OCI-LY1 (cell line): Measurements from ENCODE around the gene GOT1.
A peak's percentile ranks its signal among the peaks of the same experiment; 100 is the strongest.

ENCODE experiments used
- H2AFZ ChIP-seq: fragments of 200-600 bp; sonication (generic), shearing (Covaris generic); 2 replicates; pipeline ENCODE4 v1.6.0; 2014; ENCODE audit warnings: antibody characterized with exemption, mild to moderate bottlenecking, low read length
- H3F3A ChIP-seq: fragments of 200-600 bp; sonication (generic), shearing (Covaris generic); 2 replicates; pipeline ENCODE4 v1.6.0; 2014; ENCODE audit warnings: mild to moderate bottlenecking, antibody characterized with exemption, low read length, moderate library complexity; ENCODE audit not compliant: insufficient read depth
- H3K27ac ChIP-seq: fragments of 200-600 bp; sonication (generic); 2 replicates; pipeline ENCODE4 v1.5.1; 2014; ENCODE audit warnings: low read length, mixed run types, mild to moderate bottlenecking, low read depth; ENCODE audit not compliant: poor library complexity, severe bottlenecking
- H3K27me3 ChIP-seq: fragments of 200-600 bp; sonication (generic); 2 replicates; pipeline ENCODE4 v1.6.0; 2014; ENCODE audit warnings: antibody characterized with exemption, mild to moderate bottlenecking, low read length, moderate library complexity; ENCODE audit not compliant: insufficient read depth
- H3K36me3 ChIP-seq: fragments of 200-600 bp; sonication (generic); 2 replicates; pipeline ENCODE4 v1.6.1; 2014; ENCODE audit warnings: mild to moderate bottlenecking, antibody characterized with exemption, low read length, moderate library complexity, mixed read lengths; ENCODE audit not compliant: insufficient read depth
- H3K4me1 ChIP-seq: fragments of 200-600 bp; sonication (generic); 2 replicates; pipeline ENCODE4 v1.5.1; 2014; ENCODE audit warnings: mild to moderate bottlenecking, low read length, moderate library complexity; ENCODE audit not compliant: insufficient read depth, severe bottlenecking
- H3K4me2 ChIP-seq: fragments of 200-600 bp; sonication (generic), shearing (Covaris generic); 2 replicates; pipeline ENCODE4 v1.6.1; 2014; ENCODE audit warnings: low read length
- H3K4me3 ChIP-seq: fragments of 200-600 bp; sonication (generic); 2 replicates; pipeline ENCODE4 v1.5.1; 2014; ENCODE audit warnings: low read length, low read depth, mild to moderate bottlenecking, mixed read lengths; ENCODE audit not compliant: poor library complexity, severe bottlenecking
- H3K79me2 ChIP-seq: fragments of 200-600 bp; shearing (Covaris generic); 2 replicates; pipeline ENCODE4 v1.6.1; 2016; ENCODE audit warnings: mixed run types, low read length, mixed read lengths; ENCODE audit not compliant: insufficient read depth
- H3K9ac ChIP-seq: fragments of 200-600 bp; sonication (generic), shearing (Covaris generic); 2 replicates; pipeline ENCODE4 v1.6.1; 2014; ENCODE audit warnings: mild to moderate bottlenecking, low read length, mixed read lengths
- H3K9me2 ChIP-seq: fragments of 200-600 bp; sonication (generic), shearing (Covaris generic); 2 replicates; pipeline ENCODE4 v1.6.1; 2014; ENCODE audit warnings: low read depth, mild to moderate bottlenecking, low read length, mixed read lengths
- H3K9me3 ChIP-seq: fragments of 200-600 bp; shearing (Covaris generic); 2 replicates; pipeline ENCODE4 v1.6.1; 2014; ENCODE audit warnings: low read length, mixed read lengths
- H4K20me1 ChIP-seq: fragments of 200-600 bp; sonication (generic), shearing (Covaris generic); 2 replicates; pipeline ENCODE4 v1.6.0; 2016; ENCODE audit warnings: mild to moderate bottlenecking, low read length; ENCODE audit not compliant: insufficient read depth
- EZH2 ChIP-seq: fragments of 200-600 bp; sonication (generic), shearing (Covaris generic); IDR thresholded peaks from 2 replicates; pipeline ENCODE4 v1.8.0; 2017; ENCODE audit warnings: borderline replicate concordance, mixed run types, mild to moderate bottlenecking, antibody characterized with exemption, low read length, moderate library complexity, mixed read lengths
- TF ChIP-seq, protein P1 (sequence below): fragments of 200-600 bp; sonication (generic), shearing (Covaris generic); IDR thresholded peaks from 2 replicates; pipeline ENCODE4 v1.5.1; 2017; ENCODE audit warnings: mild to moderate bottlenecking, antibody characterized with exemption, low read length, moderate library complexity, mixed read lengths

GOT1 gene

DNA sequence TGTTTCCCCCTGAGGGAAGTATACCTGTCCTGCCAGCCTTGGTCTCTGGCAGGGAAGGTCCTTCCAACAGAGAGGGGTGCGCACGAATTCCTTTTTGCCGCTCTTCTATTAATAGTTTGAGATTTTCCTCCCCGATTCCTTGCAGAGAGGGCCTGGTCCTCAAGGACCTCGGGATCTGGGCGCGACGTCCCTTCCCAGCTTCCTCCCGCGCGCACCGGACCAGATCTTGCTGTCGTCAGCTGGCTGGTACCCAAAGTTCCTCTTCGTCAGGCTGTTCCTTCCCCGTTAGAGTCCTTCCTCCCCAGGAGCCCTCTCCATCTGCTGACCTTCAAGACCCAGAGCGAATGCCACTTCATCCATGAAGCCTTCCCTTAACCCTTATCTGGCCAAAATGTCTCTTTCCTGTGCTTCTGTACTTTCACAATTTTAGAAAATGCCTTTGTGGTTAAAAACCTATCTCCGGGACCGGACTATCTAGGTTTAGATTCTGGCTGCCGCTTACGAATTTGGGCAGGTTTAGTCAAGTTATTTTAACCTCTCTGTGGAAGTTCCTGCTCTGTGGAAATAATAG lies 851 bp upstream of the GOT1 start:
- H3K36me3 ChIP-seq: no peaks in the 10 kb centered on the region
- no peak overlapping the region for H2AFZ ChIP-seq
- peak overlapping the region; percentile 83 for H3K9ac ChIP-seq
- peak overlapping the region; percentile 43 for H3K27ac ChIP-seq
- no peaks in the 10 kb centered on the region for H3F3A ChIP-seq
- peak overlapping the region; percentile 91 for H3K4me3 ChIP-seq
- no peaks in the 10 kb centered on the region for H3K9me3 ChIP-seq
- H3K4me2 ChIP-seq: peak overlapping the region; percentile 96
- H4K20me1 ChIP-seq: no peaks in the 10 kb centered on the region
- TF ChIP-seq EZH2: no peak
- TF ChIP-seq, protein P1, sequence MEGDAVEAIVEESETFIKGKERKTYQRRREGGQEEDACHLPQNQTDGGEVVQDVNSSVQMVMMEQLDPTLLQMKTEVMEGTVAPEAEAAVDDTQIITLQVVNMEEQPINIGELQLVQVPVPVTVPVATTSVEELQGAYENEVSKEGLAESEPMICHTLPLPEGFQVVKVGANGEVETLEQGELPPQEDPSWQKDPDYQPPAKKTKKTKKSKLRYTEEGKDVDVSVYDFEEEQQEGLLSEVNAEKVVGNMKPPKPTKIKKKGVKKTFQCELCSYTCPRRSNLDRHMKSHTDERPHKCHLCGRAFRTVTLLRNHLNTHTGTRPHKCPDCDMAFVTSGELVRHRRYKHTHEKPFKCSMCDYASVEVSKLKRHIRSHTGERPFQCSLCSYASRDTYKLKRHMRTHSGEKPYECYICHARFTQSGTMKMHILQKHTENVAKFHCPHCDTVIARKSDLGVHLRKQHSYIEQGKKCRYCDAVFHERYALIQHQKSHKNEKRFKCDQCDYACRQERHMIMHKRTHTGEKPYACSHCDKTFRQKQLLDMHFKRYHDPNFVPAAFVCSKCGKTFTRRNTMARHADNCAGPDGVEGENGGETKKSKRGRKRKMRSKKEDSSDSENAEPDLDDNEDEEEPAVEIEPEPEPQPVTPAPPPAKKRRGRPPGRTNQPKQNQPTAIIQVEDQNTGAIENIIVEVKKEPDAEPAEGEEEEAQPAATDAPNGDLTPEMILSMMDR: no peak
- no peaks in the 10 kb centered on the region for H3K9me2 ChIP-seq
- peaks cover 14% of the 10 kb centered on the region for H3K4me1 ChIP-seq
- peaks cover 5% of the 10 kb centered on the region; the same call in 1 of the 2 replicates for H3K79me2 ChIP-seq
- H3K27me3 ChIP-seq: no peaks in the 10 kb centered on the region

DNA sequence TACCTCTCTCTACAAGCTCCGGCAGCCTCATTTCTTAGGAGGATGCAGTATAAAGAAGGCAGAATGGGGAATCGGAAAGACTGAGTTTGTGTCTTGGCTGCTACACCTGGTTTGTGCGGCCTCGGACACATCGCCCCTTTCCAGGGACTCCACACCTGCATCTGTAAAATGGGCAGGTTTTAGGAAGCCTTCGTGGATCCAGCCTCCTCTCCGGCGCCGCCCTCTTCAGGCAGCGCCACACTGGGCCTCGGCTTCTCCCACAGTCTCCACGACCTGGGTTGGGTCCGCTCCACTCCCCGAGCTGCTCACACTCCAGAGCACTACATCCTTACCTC lies 341 bp downstream of the GOT1 start:
- Histone ChIP-seq H3K36me3 (0 out of 2 replicates have a peak, but pooled peaks cover 5% of the 10 kb centered on the region), H3K27ac (no peak overlapping the region), H3F3A (no peaks in the 10 kb centered on the region), H3K4me2 (peak overlapping the region; percentile 76), H3K4me1 (peaks cover 14% of the 10 kb centered on the region), H3K27me3 (no peaks in the 10 kb centered on the region), H3K9me3 (no peaks in the 10 kb centered on the region), H2AFZ (no peak overlapping the region), H3K9ac (peak overlapping the region; percentile 81), H4K20me1 (no peaks in the 10 kb centered on the region), H3K4me3 (peak overlapping the region; percentile 91), H3K79me2 (peaks cover 5% of the 10 kb centered on the region; the same call in 1 of the 2 replicates), H3K9me2 (no peaks in the 10 kb centered on the region)
- TF ChIP-seq, protein P1: no peak
- TF ChIP-seq EZH2: no peak

DNA sequence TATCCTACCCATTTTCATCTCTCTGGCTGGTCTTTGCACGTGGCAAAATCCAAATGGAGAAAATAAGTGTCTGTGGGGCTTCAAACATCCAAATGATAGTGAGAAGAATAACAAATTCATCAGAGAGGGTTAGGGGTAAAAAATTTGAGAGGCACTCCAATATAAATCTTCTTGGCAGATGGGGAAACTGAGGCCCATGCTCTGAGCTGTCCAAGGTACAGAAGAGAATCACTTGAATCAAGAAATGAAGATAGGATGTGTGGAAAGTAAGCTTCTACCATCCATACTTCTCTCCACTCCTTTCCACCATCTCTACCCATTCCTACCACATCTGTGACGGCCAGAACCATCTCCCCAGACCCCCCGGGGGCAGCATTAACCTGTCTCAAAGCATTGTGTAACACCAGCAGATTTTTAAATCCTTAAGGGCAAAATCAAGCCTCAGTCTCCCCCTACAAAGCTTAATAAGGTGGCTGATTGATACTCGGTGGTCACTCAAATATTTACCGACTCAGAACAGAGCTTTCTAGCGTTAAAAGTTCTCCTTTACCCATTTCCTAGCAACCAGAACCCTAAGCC lies 818 bp downstream of the GOT1 start:
- TF ChIP-seq, protein P1: no peak
- no peak for TF ChIP-seq EZH2
- Histone ChIP-seq H3K27me3 (no peaks in the 10 kb centered on the region), H3K9ac (peak overlapping the region; percentile 81), H3K4me3 (peak overlapping the region; percentile 91), H3F3A (no peaks in the 10 kb centered on the region), H3K9me2 (no peaks in the 10 kb centered on the region), H3K9me3 (no peaks in the 10 kb centered on the region), H2AFZ (no peak overlapping the region), H3K79me2 (peaks cover 5% of the 10 kb centered on the region; the same call in 1 of the 2 replicates), H3K27ac (no peak overlapping the region), H3K36me3 (0 out of 2 replicates have a peak, but pooled peaks cover 5% of the 10 kb centered on the region), H3K4me1 (peaks cover 14% of the 10 kb centered on the region), H3K4me2 (peak overlapping the region; percentile 76), H4K20me1 (no peaks in the 10 kb centered on the region)
